Measurements from ENCODE around the gene ZNF827. TPM values are rescaled to one million over a fixed set of nuclear protein-coding genes. Genes with fewer than 3 reads are reported as not detected.
A peak's percentile ranks its signal among the peaks of the same experiment; 100 is the strongest.

The ZNF827 gene
- total and polyA plus RNA-seq, 2 experiments from 2014 or later: 20.3 to 33.1 TPM

GRCh38 chr4:145860446-145860845 is 78.2 kb downstream of the ZNF827 start:
- Mint-ChIP-seq H3K4me1 (peaks cover 43% of the 10 kb centered on the region), H3K27ac (peak overlapping the region; percentile 10; the same call in 1 of the 2 replicates), H3K4me3 (no peak overlapping the region), H3K9me3 (no peaks in the 10 kb centered on the region), H3K36me3 (ENCODE audit: low read depth) (peaks cover 28% of the 10 kb centered on the region), H3K27me3 (ENCODE audit: insufficient read depth, low read depth, poor library complexity) (peaks cover 1% of the 10 kb centered on the region)
- Histone ChIP-seq H4K20me1 (replicated peaks; ENCODE audit: insufficient read depth) (no peaks in the 10 kb centered on the region), H3F3A (replicated peaks; ENCODE audit: low read depth) (no peaks in the 10 kb centered on the region), H3K36me3 (ENCODE audit: insufficient read depth) (peaks cover 17% of the 10 kb centered on the region; the same call in 1 of the 2 replicates), H3K9me2 (ENCODE audit: insufficient read depth) (0 out of 2 replicates have a peak, but pooled peaks cover under 1% of the 10 kb centered on the region), H2AFZ (no peak overlapping the region), H3K27me3 (ENCODE audit: insufficient read depth) (no peaks in the 10 kb centered on the region), H3K27ac (ENCODE audit: low read depth) (0 out of 2 replicates have a peak overlapping the region, but pooled peaks have one; percentile 33), H3K79me2 (replicated peaks; ENCODE audit: insufficient read depth) (peaks cover 33% of the 10 kb centered on the region), H3K4me2 (no peak overlapping the region), H3K4me1 (ENCODE audit: insufficient read depth) (peaks cover 25% of the 10 kb centered on the region), H3K4me3 (no peak overlapping the region)
- DNase-seq (ENCODE audit: low spot score): no peak
- TF ChIP-seq CREB1 (CRISPR knock-in tag; IDR thresholded peaks at IDR 0.05; ENCODE audit: low read depth): no peak
- TF ChIP-seq STAT1 (IDR thresholded peaks at IDR 0.05; ENCODE audit: unreplicated experiment): no peak
- no peak for TF ChIP-seq ZNF114 (CRISPR knock-in tag; IDR thresholded peaks at IDR 0.05)
- no peak for TF ChIP-seq CTCF (conservative IDR thresholded peaks at IDR 0.05; ENCODE audit: low read depth in 2 of 2)
- ATAC-seq: no peak

- DNase-seq (ENCODE audit: low spot score): no peak
- Mint-ChIP-seq H3K9me3 (no peaks in the 10 kb centered on the region), H3K27ac (peak overlapping the region; percentile 10), H3K4me3 (no peak overlapping the region), H3K4me1 (peaks cover 40% of the 10 kb centered on the region), H3K36me3 (ENCODE audit: low read depth) (peaks cover 30% of the 10 kb centered on the region), H3K27me3 (ENCODE audit: insufficient read depth, low read depth, poor library complexity) (peaks cover 1% of the 10 kb centered on the region)
- peaks cover 22% of the 10 kb centered on the region for H3K4me1 ChIP-seq (ENCODE audit: insufficient read depth)
- peaks cover 17% of the 10 kb centered on the region; the same call in 1 of the 2 replicates for H3K36me3 ChIP-seq (ENCODE audit: insufficient read depth)
- H2AFZ ChIP-seq: no peak overlapping the region
- no peaks in the 10 kb centered on the region for H3K27me3 ChIP-seq (ENCODE audit: insufficient read depth)
- H3K4me3 ChIP-seq: no peak overlapping the region
- 0 out of 2 replicates have a peak, but pooled peaks cover 3% of the 10 kb centered on the region for H3K9me2 ChIP-seq (ENCODE audit: insufficient read depth)
- no peak for ATAC-seq
- H3K4me2 ChIP-seq: no peak overlapping the region
- H3K79me2 ChIP-seq (replicated peaks; ENCODE audit: insufficient read depth): peaks cover 29% of the 10 kb centered on the region
- H3K27ac ChIP-seq (ENCODE audit: low read depth): peak overlapping the region; percentile 70
- no peaks in the 10 kb centered on the region for H4K20me1 ChIP-seq (replicated peaks; ENCODE audit: insufficient read depth)
- no peaks in the 10 kb centered on the region for H3F3A ChIP-seq (replicated peaks; ENCODE audit: low read depth)
- TF ChIP-seq ZNF114 (CRISPR knock-in tag; IDR thresholded peaks at IDR 0.05) (no peak), NANOG (IDR thresholded peaks at IDR 0.05; ENCODE audit: borderline replicate concordance) (no peak), ETS1 (IDR thresholded peaks at IDR 0.05) (no peak), CTCF (conservative IDR thresholded peaks at IDR 0.05; ENCODE audit: low read depth in 2 of 2) (no peak), JUNB (IDR thresholded peaks at IDR 0.05; ENCODE audit: unreplicated experiment) (no peak), EZH2phosphoT487 (IDR thresholded peaks at IDR 0.05; ENCODE audit: unreplicated experiment) (no peak), CREB1 (CRISPR knock-in tag; IDR thresholded peaks at IDR 0.05; ENCODE audit: low read depth) (no peak), STAT1 (IDR thresholded peaks at IDR 0.05; ENCODE audit: unreplicated experiment) (no peak), ZNF462 (CRISPR knock-in tag; IDR thresholded peaks at IDR 0.05) (no peak), EZH2 (IDR thresholded peaks at IDR 0.05; ENCODE audit: low read depth, unreplicated experiment) (no peak)
These were observed 78.7 kb downstream of the ZNF827 start for GRCh38 chr4:145859926-145860325.

All from GM23338 (cell line).